Hepatocyte (in vitro differentiated cells): Measurements from ENCODE around the gene MTCH2. TPM values are rescaled to one million over a fixed set of nuclear protein-coding genes. Genes with fewer than 3 reads are reported as not detected.
A peak's percentile ranks its signal among the peaks of the same experiment; 100 is the strongest.

ENCODE experiments used
- DNase-seq: peaks from one replicate; pipeline ENCODE4 v3.0.0-alpha.2; 2016; ENCODE audit warnings: low spot score
- H2AFZ ChIP-seq: fragments of 200-600 bp; sonication (generic); 2 replicates; pipeline ENCODE4 v1.6.0; 2016; ENCODE audit warnings: antibody characterized with exemption, mild to moderate bottlenecking
- H3K27ac ChIP-seq: fragments of 200-600 bp; sonication (generic); 2 replicates; pipeline ENCODE4 v1.5.1; 2016; ENCODE audit warnings: mild to moderate bottlenecking
- H3K27me3 ChIP-seq: fragments of 200-600 bp; sonication (generic); 2 replicates; pipeline ENCODE4 v1.6.1; 2016
- H3K36me3 ChIP-seq: fragments of 200-600 bp; sonication (generic); replicated peaks from 2 replicates; pipeline ENCODE4 v1.5.1; 2016; ENCODE audit warnings: low read depth; ENCODE audit not compliant: insufficient read depth
- H3K4me1 ChIP-seq: fragments of 200-600 bp; sonication (generic); 2 replicates; pipeline ENCODE4 v1.5.1; 2016; ENCODE audit warnings: mild to moderate bottlenecking, moderate library complexity; ENCODE audit not compliant: insufficient read depth
- H3K4me2 ChIP-seq: fragments of 200-600 bp; sonication (generic); 2 replicates; pipeline ENCODE4 v1.6.0; 2016
- H3K4me3 ChIP-seq: fragments of 200-600 bp; sonication (generic); 2 replicates; pipeline ENCODE4 v1.5.1; 2016; ENCODE audit warnings: mild to moderate bottlenecking
- H3K79me2 ChIP-seq: fragments of 200-600 bp; sonication (generic); 2 replicates; pipeline ENCODE4 v1.6.0; 2017; ENCODE audit warnings: mild to moderate bottlenecking
- H3K9me2 ChIP-seq: fragments of 200-600 bp; sonication (generic); replicated peaks from 2 replicates; pipeline ENCODE4 v1.6.0; 2017; ENCODE audit warnings: mild to moderate bottlenecking; ENCODE audit not compliant: insufficient read depth
- H3K9me3 ChIP-seq: fragments of 200-600 bp; sonication (generic); 2 replicates; pipeline ENCODE4 v1.5.1; 2016; ENCODE audit warnings: low read depth, mild to moderate bottlenecking
- H4K20me1 ChIP-seq: fragments of 200-600 bp; sonication (generic); 2 replicates; pipeline ENCODE4 v1.6.0; 2016; ENCODE audit warnings: mild to moderate bottlenecking; ENCODE audit not compliant: insufficient read depth, poor library complexity, severe bottlenecking
- EZH2 ChIP-seq: fragments of 200-600 bp; sonication (generic); IDR thresholded peaks from 2 replicates; pipeline ENCODE4 v1.6.1; 2016; ENCODE audit warnings: antibody characterized with exemption, mild to moderate bottlenecking, borderline replicate concordance
- EZH2phosphoT487 ChIP-seq: fragments of 200-600 bp; sonication (generic); IDR thresholded peaks from one replicate; pipeline ENCODE4 v1.6.1; 2018; ENCODE audit warnings: antibody characterized with exemption, mild to moderate bottlenecking, low read depth, moderate library complexity; ENCODE audit not compliant: unreplicated experiment, severe bottlenecking
- WGBS: methylation state at CpG from one replicate; pipeline ENCODE4 v1.1.6; 2016; ENCODE audit warnings: low lambda C conversion rate; ENCODE audit errors: missing lambda C conversion rate; 5-methylcytosine and 5-hydroxymethylcytosine counted together
- polyA plus RNA-seq: library from polyadenylated mRNA; unstranded; fragments of >200 nt; fragmentation: Nextera tagmentation; extraction: Ambion mirVana; gene quantifications from 2 replicates; pipeline ENCODE4 v1.2.1, GENCODE V29; 2016
- total RNA-seq: library from RNA; depleted of rRNA; stranded (reverse); fragments of >200 nt; gene quantifications from 2 replicates; pipeline ENCODE4 v1.2.3, GENCODE V29; 2014
- TF ChIP-seq, protein P1 (sequence below): fragments of 200-600 bp; sonication (generic); IDR thresholded peaks from 2 replicates; pipeline ENCODE4 v1.5.1; 2016; ENCODE audit warnings: antibody characterized with exemption, mild to moderate bottlenecking; ENCODE audit not compliant: poor library complexity

The MTCH2 gene
- total and polyA plus RNA-seq, 2 experiments from 2014 or later, result 96.1 to 171 TPM

DNA sequence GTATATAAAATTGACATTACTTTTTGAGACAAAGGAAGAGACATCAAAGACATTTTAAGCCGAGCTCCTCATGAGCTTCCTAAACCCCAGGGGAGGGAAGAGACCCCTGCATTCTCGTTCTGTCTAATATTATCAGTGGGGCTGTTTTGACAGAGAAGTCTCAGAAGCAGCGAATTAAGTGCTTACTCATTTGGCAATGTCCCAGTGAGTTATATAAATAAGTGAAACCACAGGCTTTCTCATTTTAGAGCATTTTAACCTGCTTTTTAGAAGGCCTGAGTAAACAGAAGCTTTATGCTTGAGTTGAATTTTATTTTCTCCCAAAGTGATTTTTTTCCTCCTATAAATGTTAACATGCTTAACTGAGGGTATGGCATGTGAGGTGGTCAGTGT is 24.9 kb downstream of the MTCH2 start:
- H3K27me3 ChIP-seq, result no peaks in the 10 kb centered on the region
- no peaks in the 10 kb centered on the region for H3K9me2 ChIP-seq
- H3K9me3 ChIP-seq, result no peaks in the 10 kb centered on the region
- TF ChIP-seq, protein P1, sequence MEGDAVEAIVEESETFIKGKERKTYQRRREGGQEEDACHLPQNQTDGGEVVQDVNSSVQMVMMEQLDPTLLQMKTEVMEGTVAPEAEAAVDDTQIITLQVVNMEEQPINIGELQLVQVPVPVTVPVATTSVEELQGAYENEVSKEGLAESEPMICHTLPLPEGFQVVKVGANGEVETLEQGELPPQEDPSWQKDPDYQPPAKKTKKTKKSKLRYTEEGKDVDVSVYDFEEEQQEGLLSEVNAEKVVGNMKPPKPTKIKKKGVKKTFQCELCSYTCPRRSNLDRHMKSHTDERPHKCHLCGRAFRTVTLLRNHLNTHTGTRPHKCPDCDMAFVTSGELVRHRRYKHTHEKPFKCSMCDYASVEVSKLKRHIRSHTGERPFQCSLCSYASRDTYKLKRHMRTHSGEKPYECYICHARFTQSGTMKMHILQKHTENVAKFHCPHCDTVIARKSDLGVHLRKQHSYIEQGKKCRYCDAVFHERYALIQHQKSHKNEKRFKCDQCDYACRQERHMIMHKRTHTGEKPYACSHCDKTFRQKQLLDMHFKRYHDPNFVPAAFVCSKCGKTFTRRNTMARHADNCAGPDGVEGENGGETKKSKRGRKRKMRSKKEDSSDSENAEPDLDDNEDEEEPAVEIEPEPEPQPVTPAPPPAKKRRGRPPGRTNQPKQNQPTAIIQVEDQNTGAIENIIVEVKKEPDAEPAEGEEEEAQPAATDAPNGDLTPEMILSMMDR, result no peak
- TF ChIP-seq EZH2 (no peak), EZH2phosphoT487 (no peak)
- 66% methylated on average over 3 of the region's 3 CpGs for WGBS
- H3K79me2 ChIP-seq, result no peaks in the 10 kb centered on the region
- no peak overlapping the region for H3K4me3 ChIP-seq
- no peak for DNase-seq
- H3K27ac ChIP-seq, result no peak overlapping the region
- H3K4me1 ChIP-seq, result no peaks in the 10 kb centered on the region
- H2AFZ ChIP-seq, result no peak overlapping the region
- H3K4me2 ChIP-seq, result no peak overlapping the region
- no peaks in the 10 kb centered on the region for H4K20me1 ChIP-seq
- peaks cover 2% of the 10 kb centered on the region for H3K36me3 ChIP-seq

DNA sequence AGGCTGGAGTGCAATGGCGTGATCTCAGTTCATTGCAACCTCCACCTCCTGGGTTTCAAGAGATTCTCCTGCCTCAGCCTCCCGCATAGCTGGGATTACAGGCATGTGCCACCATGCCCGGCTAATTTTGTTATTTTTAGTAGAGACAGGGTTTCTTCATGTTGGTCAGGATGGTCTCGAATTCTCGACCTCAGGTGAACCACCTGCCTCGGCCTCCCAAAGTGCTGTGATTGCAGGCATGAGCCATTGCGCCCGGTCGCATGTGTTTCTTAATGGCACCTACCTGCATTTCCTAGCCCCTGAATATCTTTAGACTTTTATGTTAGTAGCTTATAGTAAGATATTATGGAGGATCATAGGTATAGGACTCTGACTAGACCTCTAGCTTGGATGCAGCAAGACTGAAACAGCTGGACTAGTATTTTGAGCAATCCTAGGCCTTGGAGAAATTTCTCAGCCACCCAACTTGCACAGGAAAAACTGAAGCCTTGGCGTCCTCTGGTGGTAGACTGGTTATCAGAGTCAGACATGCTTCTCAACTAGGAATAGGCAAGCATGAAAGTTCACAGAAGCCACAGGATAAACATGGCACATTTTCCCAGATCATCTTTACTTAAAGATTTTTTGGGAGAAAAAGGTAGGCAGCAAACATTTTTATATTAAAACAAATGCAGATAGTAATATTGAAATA is 25.5 kb downstream of the MTCH2 start:
- Histone ChIP-seq H2AFZ (no peak overlapping the region), H3K9me2 (no peaks in the 10 kb centered on the region), H4K20me1 (no peaks in the 10 kb centered on the region), H3K4me1 (no peaks in the 10 kb centered on the region), H3K27ac (no peak overlapping the region), H3K36me3 (peaks cover 2% of the 10 kb centered on the region), H3K27me3 (no peaks in the 10 kb centered on the region), H3K79me2 (no peaks in the 10 kb centered on the region), H3K4me3 (no peak overlapping the region), H3K9me3 (no peaks in the 10 kb centered on the region), H3K4me2 (no peak overlapping the region)
- WGBS, result 88% methylated on average over 10 of the region's 10 CpGs
- peak; percentile 52 for DNase-seq
- no peak for TF ChIP-seq EZH2phosphoT487
- TF ChIP-seq, protein P1, result peak; percentile 65

DNA sequence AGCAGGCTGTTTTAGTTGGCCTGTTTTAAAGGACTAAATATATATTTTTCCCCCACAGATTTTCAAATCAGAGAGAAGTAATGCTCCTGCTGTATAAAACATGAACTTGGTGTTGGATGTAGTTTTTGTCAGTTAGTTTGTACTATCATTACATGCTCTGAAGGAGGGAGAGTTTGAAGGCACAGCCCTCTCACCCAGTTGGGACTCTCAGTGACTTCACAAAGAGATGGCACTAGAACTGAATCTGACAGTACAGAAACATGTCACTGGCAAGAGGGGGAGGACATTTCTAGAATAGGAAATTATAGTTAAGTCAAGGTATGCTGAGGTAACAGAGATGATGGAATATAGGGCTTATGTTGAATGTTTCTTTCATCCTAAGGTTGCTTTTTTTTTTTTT is 27.1 kb downstream of the MTCH2 start:
- Histone ChIP-seq H3K27me3 (no peaks in the 10 kb centered on the region), H3K79me2 (no peaks in the 10 kb centered on the region), H3K9me3 (no peaks in the 10 kb centered on the region), H3K4me2 (no peak overlapping the region), H2AFZ (no peak overlapping the region), H3K27ac (no peak overlapping the region), H3K9me2 (no peaks in the 10 kb centered on the region), H3K36me3 (peaks cover 2% of the 10 kb centered on the region), H3K4me1 (no peaks in the 10 kb centered on the region), H4K20me1 (no peaks in the 10 kb centered on the region), H3K4me3 (no peak overlapping the region)
- TF ChIP-seq EZH2phosphoT487, result no peak
- TF ChIP-seq EZH2, result no peak
- TF ChIP-seq, protein P1, result no peak
- DNase-seq, result no peak

DNA sequence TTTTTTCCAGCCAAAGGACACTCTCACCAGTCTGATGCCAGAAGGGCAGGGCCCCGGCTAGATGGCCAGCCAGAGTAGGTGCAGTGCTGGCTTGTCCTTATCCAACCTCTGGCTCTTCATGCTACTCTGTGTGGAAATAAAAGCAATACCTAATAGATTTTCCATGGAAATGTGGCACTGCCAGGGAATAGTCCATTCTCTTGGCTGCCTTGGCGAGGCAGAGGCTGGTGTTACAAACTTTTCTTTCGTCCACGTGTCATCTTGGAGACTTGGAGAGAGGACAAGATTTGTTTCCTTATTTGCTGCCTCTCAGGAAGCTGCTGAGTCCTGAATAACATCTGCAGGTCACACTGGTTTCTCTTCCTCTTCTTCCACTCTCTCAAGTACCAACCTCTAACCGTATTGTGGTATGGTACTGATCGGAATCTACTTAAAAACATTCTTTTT is 31.0 kb downstream of the MTCH2 start:
- no peak overlapping the region for H2AFZ ChIP-seq
- no peak overlapping the region for H3K27ac ChIP-seq
- H4K20me1 ChIP-seq, result no peaks in the 10 kb centered on the region
- no peak overlapping the region for H3K4me3 ChIP-seq
- 87% methylated on average over 6 of the region's 6 CpGs for WGBS
- H3K27me3 ChIP-seq, result no peaks in the 10 kb centered on the region
- H3K36me3 ChIP-seq, result no peaks in the 10 kb centered on the region
- no peaks in the 10 kb centered on the region for H3K4me1 ChIP-seq
- no peaks in the 10 kb centered on the region for H3K79me2 ChIP-seq
- no peaks in the 10 kb centered on the region for H3K9me2 ChIP-seq
- TF ChIP-seq, protein P1, result no peak
- no peak for TF ChIP-seq EZH2
- TF ChIP-seq EZH2phosphoT487, result no peak
- no peak for DNase-seq
- H3K9me3 ChIP-seq, result no peaks in the 10 kb centered on the region
- no peak overlapping the region for H3K4me2 ChIP-seq
